GM21528 (cell line): ENCODE measurements around the gene IST1.
"Not testable (repeated sequence)": the region's sequence is repeated elsewhere in the genome, so short reads cannot be mapped to it uniquely, and the experiment has no call there.

ENCODE experiments used
- ATAC-seq: cut with Tn5 transposase; IDR thresholded peaks from one replicate; pipeline ENCODE4 v1.9.1; 2021; ENCODE audit warnings: mild to moderate bottlenecking, moderate library complexity; ENCODE audit not compliant: unreplicated experiment, low FRiP score

Gene IST1

GRCh38 chr16:71878911-71879310 lies 16.4 kb upstream of the IST1 start:
- ATAC-seq, result no peak

- no peak for ATAC-seq
These were observed 15.2 kb upstream of the IST1 start for GRCh38 chr16:71880176-71880575.

- peak; percentile 34 for ATAC-seq
These were observed 12.7 kb upstream of the IST1 start for GRCh38 chr16:71882505-71883167.

- peak; percentile 41 for ATAC-seq
These were observed 12.0 kb upstream of the IST1 start for GRCh38 chr16:71883168-71883848.

GRCh38 chr16:71883849-71884638 lies 11.3 kb upstream of the IST1 start, which contains the start of gene ZNF821:
ZNF821 (minus strand) TSS chr16:71884182; CDS start chr16:71879946, 4,236 bp downstream.
- ATAC-seq, result peak; percentile 59

- no peak for ATAC-seq
These were observed 10.1 kb upstream of the IST1 start for GRCh38 chr16:71885261-71885650.

GRCh38 chr16:71889147-71889546 lies 6.2 kb upstream of the IST1 start:
- ATAC-seq, result no peak

- ATAC-seq, result no peak
These were observed 1.5 kb upstream of the IST1 start for GRCh38 chr16:71893888-71894228.

GRCh38 chr16:71894229-71894920 lies 956 bp upstream of the IST1 start:
- peak; percentile 20 for ATAC-seq

GRCh38 chr16:71895679-71896365 lies 491 bp downstream of the IST1 start:
- ATAC-seq, result peak; percentile 31

GRCh38 chr16:71896764-71897368 lies 1.5 kb downstream of the IST1 start:
- ATAC-seq, result no peak

GRCh38 chr16:71899171-71899570 lies 3.8 kb downstream of the IST1 start:
- no peak for ATAC-seq

GRCh38 chr16:71902656-71903365 lies 7.5 kb downstream of the IST1 start:
- no peak for ATAC-seq

- no peak for ATAC-seq
These were observed 8.3 kb downstream of the IST1 start for GRCh38 chr16:71903608-71904007.

- ATAC-seq, result no peak
These were observed 8.9 kb downstream of the IST1 start for GRCh38 chr16:71904239-71904638.

- ATAC-seq, result not testable (repeated sequence)
These were observed 10.4 kb downstream of the IST1 start for GRCh38 chr16:71905765-71906164.

GRCh38 chr16:71911121-71911520 lies 15.8 kb downstream of the IST1 start:
- no peak for ATAC-seq

- ATAC-seq, result no peak
These were observed 17.4 kb downstream of the IST1 start for GRCh38 chr16:71912534-71913275.

GRCh38 chr16:71914802-71915201 lies 19.5 kb downstream of the IST1 start:
- ATAC-seq, result no peak
